Ascending aorta (tissue), 2 donors: ENCODE data around the gene SKIL. TPM values are rescaled to one million over a fixed set of nuclear protein-coding genes. Genes with fewer than 3 reads are reported as not detected.

ENCODE experiments used
- DNase-seq, 2 donors: peaks; one replicate each; pipeline ENCODE4 v3.0.0-alpha.2; 2019; ENCODE audit warnings: low spot score in 2 of 2
- H3K27ac ChIP-seq, 2 donors: fragments of 200-600 bp; sonication (generic); one replicate each; pipeline ENCODE4 v1.5.1; 2016 to 2017; ENCODE audit warnings: mild to moderate bottlenecking in 1 of 2
- H3K27me3 ChIP-seq: fragments of 200-600 bp; sonication (generic); one replicate; pipeline ENCODE4 v1.5.1; 2017
- H3K36me3 ChIP-seq, 2 donors: fragments of 200-600 bp; sonication (generic); one replicate each; pipeline ENCODE4 v1.5.1; 2016
- H3K4me1 ChIP-seq, 2 donors: fragments of 200-600 bp; sonication (generic); one replicate each; pipeline ENCODE4 v1.5.1; 2016 to 2017; ENCODE audit warnings: mild to moderate bottlenecking in 1 of 2
- H3K4me3 ChIP-seq, 2 donors: fragments of 200-600 bp; sonication (generic); one replicate each; pipeline ENCODE4 v1.5.1; 2016 to 2017; ENCODE audit warnings: mild to moderate bottlenecking in 1 of 2
- H3K9me3 ChIP-seq, 2 donors: fragments of 200-600 bp; sonication (generic); one replicate each; pipeline ENCODE4 v1.5.1; 2016
- intact Hi-C: fragments of 100-400 bp; cut with DNase I; formaldehyde crosslinking; loops from one replicate; pipeline ENCODE4 v1.15.1; 2023
- total RNA-seq: library from RNA; depleted of rRNA; stranded (reverse); fragments of >200 nt; gene quantifications from one replicate; pipeline ENCODE4 v1.1.0, GENCODE V29; 2016
- TF ChIP-seq, protein P1 (sequence below), 3 experiments: fragments of 200-600 bp in 2 of 3; fragments of 450-650 bp in 1 of 3; sonication (generic) in 2 of 3; IDR thresholded peaks; one replicate each; pipeline ENCODE4 v1.5.1; 2016 to 2019; ENCODE audit warnings: antibody characterized with exemption in 3 of 3, mild to moderate bottlenecking in 1 of 3, moderate library complexity in 1 of 3

Gene SKIL, protein sequence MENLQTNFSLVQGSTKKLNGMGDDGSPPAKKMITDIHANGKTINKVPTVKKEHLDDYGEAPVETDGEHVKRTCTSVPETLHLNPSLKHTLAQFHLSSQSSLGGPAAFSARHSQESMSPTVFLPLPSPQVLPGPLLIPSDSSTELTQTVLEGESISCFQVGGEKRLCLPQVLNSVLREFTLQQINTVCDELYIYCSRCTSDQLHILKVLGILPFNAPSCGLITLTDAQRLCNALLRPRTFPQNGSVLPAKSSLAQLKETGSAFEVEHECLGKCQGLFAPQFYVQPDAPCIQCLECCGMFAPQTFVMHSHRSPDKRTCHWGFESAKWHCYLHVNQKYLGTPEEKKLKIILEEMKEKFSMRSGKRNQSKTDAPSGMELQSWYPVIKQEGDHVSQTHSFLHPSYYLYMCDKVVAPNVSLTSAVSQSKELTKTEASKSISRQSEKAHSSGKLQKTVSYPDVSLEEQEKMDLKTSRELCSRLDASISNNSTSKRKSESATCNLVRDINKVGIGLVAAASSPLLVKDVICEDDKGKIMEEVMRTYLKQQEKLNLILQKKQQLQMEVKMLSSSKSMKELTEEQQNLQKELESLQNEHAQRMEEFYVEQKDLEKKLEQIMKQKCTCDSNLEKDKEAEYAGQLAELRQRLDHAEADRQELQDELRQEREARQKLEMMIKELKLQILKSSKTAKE
- total RNA-seq, result 30.2 TPM

DNA sequence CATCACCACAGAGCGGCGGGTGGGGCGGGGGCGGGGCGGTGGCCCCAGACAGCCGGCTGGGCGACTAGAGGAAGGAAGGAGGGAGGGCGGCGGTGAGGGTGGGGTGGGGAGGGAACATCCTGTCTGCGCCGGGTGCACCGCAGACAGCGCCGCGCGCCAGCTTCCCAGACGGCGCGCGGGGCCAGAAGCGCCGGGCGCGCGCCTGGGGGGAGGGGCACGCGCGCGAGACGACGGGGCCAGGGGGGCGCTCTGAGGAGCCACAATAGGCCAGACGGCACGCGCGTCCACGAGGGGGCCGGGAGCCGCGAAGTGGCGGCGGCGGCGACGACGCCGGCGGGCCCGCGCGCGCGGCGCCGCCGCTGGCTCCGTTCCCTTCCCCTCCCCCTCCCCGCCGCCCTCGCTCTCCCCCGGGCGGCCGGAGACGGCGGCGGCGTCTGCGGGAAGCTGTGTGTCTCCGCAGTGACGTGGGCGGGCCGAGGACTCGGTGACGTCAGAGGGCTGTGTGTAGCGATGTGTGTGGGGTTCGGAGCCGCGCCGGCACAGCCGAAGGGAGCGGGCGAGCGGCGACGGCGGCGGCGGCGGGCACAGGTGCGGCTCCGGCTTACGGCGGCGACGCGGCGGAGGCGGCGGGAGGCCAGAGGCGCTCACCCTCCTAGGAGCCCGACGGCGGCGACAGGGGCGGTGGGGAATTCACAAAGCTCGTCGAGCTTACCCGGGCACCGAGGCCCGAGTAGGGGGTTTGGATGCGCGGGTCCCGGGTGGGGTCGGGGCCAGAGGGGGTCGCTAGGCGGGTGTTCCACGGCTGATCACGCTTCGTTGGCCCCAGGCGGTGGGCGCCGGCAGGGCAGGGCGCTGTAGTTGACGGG is at the start of gene SKIL:
Gene SKIL (plus strand): TSS at position 540 of the 866 bp plus-strand sequence. CDS start 2,617 bp downstream, outside the sequence.
- no peaks in the 10 kb centered on the region for H3K27me3 ChIP-seq
- TF ChIP-seq, protein P1, sequence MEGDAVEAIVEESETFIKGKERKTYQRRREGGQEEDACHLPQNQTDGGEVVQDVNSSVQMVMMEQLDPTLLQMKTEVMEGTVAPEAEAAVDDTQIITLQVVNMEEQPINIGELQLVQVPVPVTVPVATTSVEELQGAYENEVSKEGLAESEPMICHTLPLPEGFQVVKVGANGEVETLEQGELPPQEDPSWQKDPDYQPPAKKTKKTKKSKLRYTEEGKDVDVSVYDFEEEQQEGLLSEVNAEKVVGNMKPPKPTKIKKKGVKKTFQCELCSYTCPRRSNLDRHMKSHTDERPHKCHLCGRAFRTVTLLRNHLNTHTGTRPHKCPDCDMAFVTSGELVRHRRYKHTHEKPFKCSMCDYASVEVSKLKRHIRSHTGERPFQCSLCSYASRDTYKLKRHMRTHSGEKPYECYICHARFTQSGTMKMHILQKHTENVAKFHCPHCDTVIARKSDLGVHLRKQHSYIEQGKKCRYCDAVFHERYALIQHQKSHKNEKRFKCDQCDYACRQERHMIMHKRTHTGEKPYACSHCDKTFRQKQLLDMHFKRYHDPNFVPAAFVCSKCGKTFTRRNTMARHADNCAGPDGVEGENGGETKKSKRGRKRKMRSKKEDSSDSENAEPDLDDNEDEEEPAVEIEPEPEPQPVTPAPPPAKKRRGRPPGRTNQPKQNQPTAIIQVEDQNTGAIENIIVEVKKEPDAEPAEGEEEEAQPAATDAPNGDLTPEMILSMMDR (IDR thresholded peaks at IDR 0.05), result peak in 1 of 3 experiments; percentile 46
- intact Hi-C loops, result loop anchor here (1.0 to 10.0 kb wide), 10 partner anchors 47 to 1033 kb away; partner anchors contain the start of genes MYNN, PHC3, PRKCI and RPL22L1
- DNase-seq, result peak; percentile 97 to 99
- H3K4me1 ChIP-seq, result peaks cover 11 to 21% of the 10 kb centered on the region in 2 donors
- peak within 1 kb of the TSS; percentile 98 to 100 for H3K27ac ChIP-seq
- no peaks in the 10 kb centered on the region for H3K9me3 ChIP-seq
- H3K36me3 ChIP-seq, result peaks cover 2 to 4% of the 10 kb centered on the region in 2 donors
- H3K4me3 ChIP-seq, result peak within 1 kb of the TSS; percentile 91 to 98

DNA sequence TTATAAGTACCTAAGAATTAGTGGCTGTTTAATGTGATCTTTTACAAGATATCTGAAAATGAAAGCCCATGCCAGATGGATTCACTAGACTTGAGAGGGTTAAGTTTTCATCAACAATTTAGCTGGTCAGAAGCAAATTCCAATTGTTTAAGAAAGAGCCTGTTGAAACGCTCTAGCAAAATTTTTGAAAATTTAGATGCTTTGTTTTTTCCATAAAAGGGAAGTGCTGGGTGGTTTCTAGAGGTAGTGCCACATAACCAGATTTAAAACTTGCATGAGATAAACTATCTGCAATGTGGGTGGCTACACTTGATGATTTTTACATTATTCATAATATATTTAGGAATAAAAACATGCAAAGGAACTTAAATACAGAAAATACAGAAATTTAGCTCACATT is 48.5 kb upstream of the SKIL start:
- Histone ChIP-seq H3K9me3 (no peaks in the 10 kb centered on the region), H3K27ac (no peak overlapping the region), H3K4me3 (no peak overlapping the region), H3K4me1 (no peaks in the 10 kb centered on the region), H3K36me3 (peaks cover 0 to 2% of the 10 kb centered on the region in 2 donors), H3K27me3 (no peaks in the 10 kb centered on the region)
- DNase-seq, result no peak
- intact Hi-C loops, result no loop called here
- TF ChIP-seq, protein P1 (IDR thresholded peaks at IDR 0.05), result no peak

DNA sequence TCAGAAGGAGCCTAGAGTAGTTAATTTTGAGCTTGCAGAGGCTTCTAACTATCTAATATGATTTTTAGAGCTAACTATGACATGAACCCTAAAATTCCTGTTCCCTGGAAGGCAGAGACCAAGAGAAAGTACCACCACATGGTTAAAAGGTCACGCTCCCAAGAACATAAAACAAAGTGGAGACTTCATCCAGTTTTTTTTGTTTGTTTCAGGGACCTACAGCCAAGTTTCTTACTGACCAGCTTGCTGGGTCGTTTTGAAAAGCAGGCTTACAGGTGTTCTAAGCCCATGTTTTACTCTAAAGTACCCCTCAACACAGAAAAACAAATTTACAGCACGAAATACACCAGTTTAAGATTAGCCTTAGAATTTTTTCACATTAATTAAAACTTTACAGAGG is 39.6 kb upstream of the SKIL start:
- no peak for DNase-seq
- no peaks in the 10 kb centered on the region for H3K36me3 ChIP-seq
- H3K4me3 ChIP-seq, result no peak overlapping the region
- no peak overlapping the region for H3K27ac ChIP-seq
- intact Hi-C loops, result loop anchor here (10.0 kb wide), 1 partner anchor 547 kb away; no protein-coding TSS in a partner anchor
- no peaks in the 10 kb centered on the region for H3K27me3 ChIP-seq
- no peaks in the 10 kb centered on the region for H3K9me3 ChIP-seq
- TF ChIP-seq, protein P1 (IDR thresholded peaks at IDR 0.05), result no peak
- no peaks in the 10 kb centered on the region for H3K4me1 ChIP-seq

DNA sequence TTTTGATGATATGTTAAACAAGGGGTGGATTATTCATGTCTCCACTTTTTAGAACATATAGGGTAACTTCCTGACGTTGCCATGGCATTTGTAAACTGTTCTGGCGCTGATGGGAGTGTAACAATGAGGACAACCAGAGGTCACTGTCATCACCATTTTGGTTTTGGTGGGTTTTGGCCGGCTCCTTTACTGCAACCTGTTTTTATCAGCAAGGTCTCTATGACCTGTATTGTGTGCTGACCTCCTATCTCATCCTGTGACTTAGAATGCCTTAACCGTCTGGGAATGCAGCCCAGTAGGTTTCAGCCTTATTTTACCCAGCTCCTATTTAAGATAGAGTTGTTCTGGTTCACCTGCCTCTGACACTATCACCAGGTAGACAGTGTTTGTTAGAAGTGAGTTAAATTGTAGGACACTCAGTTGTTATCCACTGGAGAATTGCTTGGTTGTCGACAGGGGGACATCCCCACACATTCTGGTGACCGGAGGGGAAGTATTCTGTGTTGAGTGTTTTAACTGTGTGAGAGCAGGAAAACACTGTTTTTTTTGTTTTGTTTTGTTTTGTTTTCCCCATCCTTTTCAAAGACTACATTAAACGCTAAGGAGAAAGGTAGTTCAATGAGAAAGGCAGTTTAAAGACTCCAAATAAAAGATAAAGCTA is 36.9 kb upstream of the SKIL start:
- H3K36me3 ChIP-seq, result no peaks in the 10 kb centered on the region
- no peak for DNase-seq
- no peaks in the 10 kb centered on the region for H3K27me3 ChIP-seq
- no peak overlapping the region for H3K4me3 ChIP-seq
- H3K9me3 ChIP-seq, result no peaks in the 10 kb centered on the region
- no peak overlapping the region for H3K27ac ChIP-seq
- H3K4me1 ChIP-seq, result no peaks in the 10 kb centered on the region
- intact Hi-C loops, result no loop called here
- TF ChIP-seq, protein P1 (IDR thresholded peaks at IDR 0.05), result no peak
